Testis (tissue), 3 donors: ENCODE results near the gene HNRNPR. TPM values are rescaled to one million over a fixed set of nuclear protein-coding genes. Genes with fewer than 3 reads are reported as not detected.

ENCODE experiments used
- DNase-seq: peaks from one replicate; pipeline ENCODE4 v3.0.0-alpha.2; 2019
- H3K27ac ChIP-seq, 2 donors: fragments of 200-600 bp; sonication (generic); one replicate each; pipeline ENCODE4 v1.5.1; 2019
- H3K27me3 ChIP-seq: fragments of 200-600 bp; sonication (generic); one replicate; pipeline ENCODE4 v1.5.1; 2019
- H3K36me3 ChIP-seq: fragments of 200-600 bp; sonication (generic); one replicate; pipeline ENCODE4 v1.5.1; 2017; ENCODE audit warnings: low read depth; ENCODE audit errors: missing control alignments
- H3K4me1 ChIP-seq: fragments of 200-600 bp; sonication (generic); one replicate; pipeline ENCODE4 v1.5.1; 2019
- H3K4me3 ChIP-seq, 2 donors: fragments of 200-600 bp; sonication (generic); one replicate each; pipeline ENCODE4 v1.5.1; 2017 to 2019
- H3K9me3 ChIP-seq: fragments of 200-600 bp; sonication (generic); one replicate; pipeline ENCODE4 v1.5.1; 2017
- POLR2A ChIP-seq: fragments of 450-650 bp; IDR thresholded peaks from one replicate; pipeline ENCODE4 v1.6.1; 2017; ENCODE audit warnings: antibody characterized with exemption, mild to moderate bottlenecking, moderate library complexity
- WGBS, 2 donors: methylation state at CpG; one replicate each; pipeline ENCODE4 v1.1.5; 2018; 5-methylcytosine and 5-hydroxymethylcytosine counted together
- intact Hi-C: fragments of 100-400 bp; cut with DNase I; formaldehyde crosslinking; loops from one replicate; pipeline ENCODE4 v1.15.1; 2023; ENCODE audit warnings: low total_unique reads
- polyA plus RNA-seq: library from polyadenylated mRNA; stranded (reverse); fragments of 350-450 nt; fragmentation: Illumina TruSeq; extraction: RNeasy Lipid Tissue Mini Kit (QIAGEN cat#74804); gene quantifications from one replicate; pipeline ENCODE4 v1.2.3, GENCODE V29; 2014; ENCODE audit warnings: low read depth, low replicate concordance; ENCODE audit not compliant: insufficient read depth
- total RNA-seq, 2 donors: library from RNA; depleted of rRNA; stranded (reverse); fragments of >200 nt; gene quantifications; one replicate each; pipeline ENCODE4 v1.2.3, GENCODE V29; 2016
- TF ChIP-seq, protein P1 (sequence below), 3 experiments: fragments of 450-650 bp in 2 of 3; fragments of 200-600 bp in 1 of 3; sonication (generic) in 1 of 3; IDR thresholded peaks; one replicate each; pipeline ENCODE4 v1.5.1; 2016 to 2019; ENCODE audit warnings: antibody characterized with exemption in 3 of 3, mild to moderate bottlenecking in 2 of 3, moderate library complexity in 1 of 3

Gene HNRNPR
- total and polyA plus RNA-seq, 3 donors from 2014 or later: 89.6 to 95.8 (median 93.8) TPM

DNA sequence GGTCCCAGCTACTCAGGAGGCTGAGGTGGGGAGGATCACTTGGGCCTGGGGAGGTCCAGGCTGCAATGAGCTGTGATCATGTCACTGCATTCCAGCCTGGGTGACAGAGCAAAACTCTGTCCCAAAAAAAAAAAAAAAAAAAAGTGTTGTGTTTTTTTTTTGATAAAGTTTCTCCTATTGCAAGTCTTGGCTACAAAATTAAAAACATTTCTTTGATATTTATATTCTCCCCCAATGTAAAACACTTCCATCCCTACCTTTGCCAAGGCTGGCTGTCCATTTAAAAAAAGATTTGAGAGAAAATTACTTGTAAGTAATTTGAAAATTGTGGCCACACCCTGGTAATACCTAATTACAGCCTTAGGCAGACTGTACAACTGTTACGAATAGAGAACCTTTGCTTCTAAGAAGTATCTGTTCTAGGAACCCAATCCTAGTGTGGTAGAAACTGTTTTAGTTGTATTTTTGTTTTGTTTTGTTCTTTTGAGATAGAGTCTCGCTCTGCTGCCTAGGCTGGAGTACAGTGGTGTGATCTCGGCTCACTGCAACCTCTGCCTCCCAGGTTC is 14.3 kb upstream of the HNRNPR start:
- intact Hi-C loops: no loop called here
- H3K9me3 ChIP-seq: no peaks in the 10 kb centered on the region
- DNase-seq: no peak
- peaks cover 10% of the 10 kb centered on the region for H3K4me1 ChIP-seq
- no peak overlapping the region for H3K27ac ChIP-seq
- WGBS, 2 donors: 83 to 88% methylated on average over 3 of the region's 3 CpGs
- no peak overlapping the region for H3K4me3 ChIP-seq
- no peak for TF ChIP-seq POLR2A
- TF ChIP-seq, protein P1, sequence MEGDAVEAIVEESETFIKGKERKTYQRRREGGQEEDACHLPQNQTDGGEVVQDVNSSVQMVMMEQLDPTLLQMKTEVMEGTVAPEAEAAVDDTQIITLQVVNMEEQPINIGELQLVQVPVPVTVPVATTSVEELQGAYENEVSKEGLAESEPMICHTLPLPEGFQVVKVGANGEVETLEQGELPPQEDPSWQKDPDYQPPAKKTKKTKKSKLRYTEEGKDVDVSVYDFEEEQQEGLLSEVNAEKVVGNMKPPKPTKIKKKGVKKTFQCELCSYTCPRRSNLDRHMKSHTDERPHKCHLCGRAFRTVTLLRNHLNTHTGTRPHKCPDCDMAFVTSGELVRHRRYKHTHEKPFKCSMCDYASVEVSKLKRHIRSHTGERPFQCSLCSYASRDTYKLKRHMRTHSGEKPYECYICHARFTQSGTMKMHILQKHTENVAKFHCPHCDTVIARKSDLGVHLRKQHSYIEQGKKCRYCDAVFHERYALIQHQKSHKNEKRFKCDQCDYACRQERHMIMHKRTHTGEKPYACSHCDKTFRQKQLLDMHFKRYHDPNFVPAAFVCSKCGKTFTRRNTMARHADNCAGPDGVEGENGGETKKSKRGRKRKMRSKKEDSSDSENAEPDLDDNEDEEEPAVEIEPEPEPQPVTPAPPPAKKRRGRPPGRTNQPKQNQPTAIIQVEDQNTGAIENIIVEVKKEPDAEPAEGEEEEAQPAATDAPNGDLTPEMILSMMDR (IDR thresholded peaks at IDR 0.05): no peak
- no peaks in the 10 kb centered on the region for H3K36me3 ChIP-seq
- no peaks in the 10 kb centered on the region for H3K27me3 ChIP-seq

DNA sequence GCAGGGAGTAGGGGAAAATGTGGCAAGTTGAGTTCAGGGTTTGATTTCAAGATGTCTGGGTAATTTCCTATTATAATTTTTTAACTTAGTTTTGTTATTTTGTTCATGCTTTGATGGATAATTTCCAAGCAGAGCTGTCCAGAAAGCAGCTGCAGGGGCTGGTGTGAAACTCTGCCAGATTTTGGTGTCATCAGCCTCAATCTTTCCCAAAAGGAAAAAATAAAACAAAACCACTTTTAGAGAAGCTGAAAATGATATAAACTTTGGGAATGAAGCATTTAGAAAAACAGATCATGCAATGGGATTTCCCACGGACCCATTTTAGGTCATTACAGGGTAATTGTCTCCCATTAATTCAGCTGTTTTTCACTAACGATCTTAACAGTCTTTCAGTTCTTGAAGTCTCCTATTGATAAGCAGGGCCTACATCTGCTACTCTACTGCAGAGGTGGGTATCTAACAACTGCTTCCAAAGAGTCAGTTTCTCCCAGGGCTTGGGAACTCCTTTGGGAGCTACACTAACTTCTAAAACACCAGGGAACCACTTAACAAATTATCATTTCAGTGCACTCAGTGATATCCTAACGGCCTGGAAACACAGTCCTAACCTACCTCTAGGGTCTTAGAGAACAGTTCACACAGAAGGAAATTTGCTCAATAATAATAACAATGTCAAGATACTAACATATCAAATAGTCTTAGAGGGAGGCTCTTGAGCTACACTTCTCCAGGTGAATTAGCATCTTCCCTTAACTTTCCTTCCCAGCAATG is 13.2 kb upstream of the HNRNPR start:
- Histone ChIP-seq H3K4me1 (peaks cover 10% of the 10 kb centered on the region), H3K27me3 (no peaks in the 10 kb centered on the region), H3K9me3 (no peaks in the 10 kb centered on the region), H3K36me3 (no peaks in the 10 kb centered on the region), H3K27ac (no peak overlapping the region), H3K4me3 (no peak overlapping the region)
- TF ChIP-seq POLR2A: no peak
- TF ChIP-seq, protein P1 (IDR thresholded peaks at IDR 0.05): no peak
- 27 to 31% methylated on average over 3 of the region's 3 CpGs for WGBS, 2 donors
- intact Hi-C loops: no loop called here
- DNase-seq: no peak

DNA sequence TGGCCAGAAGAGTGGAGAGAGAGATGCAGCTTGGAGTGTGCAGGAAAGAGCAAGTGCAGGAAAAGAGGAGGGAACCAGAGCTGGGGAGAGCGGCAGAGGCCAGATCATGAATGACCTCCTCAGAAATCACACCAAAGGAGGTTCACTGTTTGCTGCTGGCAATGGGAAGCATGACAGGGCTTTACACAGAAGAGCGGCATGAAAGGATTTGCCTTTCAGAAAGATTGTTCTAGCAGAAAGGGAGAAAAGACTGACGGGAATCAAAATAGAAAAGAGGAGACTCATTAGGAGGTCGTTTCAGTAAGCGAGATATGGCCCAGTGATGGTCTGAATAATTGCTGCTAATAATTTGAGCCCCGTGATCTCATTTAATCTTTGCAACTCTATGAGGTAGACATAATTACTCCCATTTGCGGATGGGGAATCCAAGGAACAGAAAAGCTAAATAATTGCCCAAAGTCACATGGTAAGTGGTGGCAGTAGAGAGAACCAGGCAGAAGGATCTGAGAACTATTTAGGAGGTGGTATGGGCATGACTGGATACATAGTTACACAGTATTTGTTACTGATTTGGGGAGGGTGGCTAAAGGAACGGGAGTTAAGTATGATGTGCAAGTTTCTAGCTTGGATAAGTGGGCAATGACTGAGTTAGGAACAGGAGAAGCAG is 12.5 kb upstream of the HNRNPR start:
- no peak for DNase-seq
- Histone ChIP-seq H3K9me3 (no peaks in the 10 kb centered on the region), H3K27ac (no peak overlapping the region), H3K4me1 (peaks cover 10% of the 10 kb centered on the region), H3K36me3 (no peaks in the 10 kb centered on the region), H3K4me3 (no peak overlapping the region), H3K27me3 (no peaks in the 10 kb centered on the region)
- WGBS, 2 donors: 65 to 81% methylated on average over 8 of the region's 8 CpGs
- TF ChIP-seq, protein P1 (IDR thresholded peaks at IDR 0.05): no peak
- no peak for TF ChIP-seq POLR2A
- intact Hi-C loops: no loop called here

DNA sequence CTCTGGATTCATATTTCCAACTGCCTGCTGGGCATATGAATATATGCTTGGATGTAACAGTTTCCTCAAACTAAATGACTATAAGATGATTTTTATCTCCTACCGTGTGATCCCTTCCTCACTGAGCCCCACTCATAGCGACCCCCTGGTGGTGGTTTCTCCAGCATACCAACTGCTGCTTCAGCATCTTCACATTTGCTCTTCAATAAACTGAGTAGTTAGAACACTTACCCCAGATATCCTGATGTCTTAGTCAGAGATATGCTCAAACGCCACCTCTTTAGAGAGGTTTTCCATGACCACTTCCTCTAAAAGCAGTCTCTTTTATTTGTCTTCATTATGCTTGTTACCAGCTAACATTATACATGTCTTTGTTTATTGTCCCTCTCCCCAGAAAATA is 10.2 kb upstream of the HNRNPR start:
- intact Hi-C loops: no loop called here
- Histone ChIP-seq H3K9me3 (no peaks in the 10 kb centered on the region), H3K4me3 (no peak overlapping the region), H3K36me3 (no peaks in the 10 kb centered on the region), H3K27ac (no peak overlapping the region), H3K4me1 (peaks cover 10% of the 10 kb centered on the region), H3K27me3 (no peaks in the 10 kb centered on the region)
- TF ChIP-seq POLR2A: no peak
- TF ChIP-seq, protein P1 (IDR thresholded peaks at IDR 0.05): no peak
- WGBS, 2 donors: 74 to 79% methylated on average over 3 of the region's 3 CpGs
- DNase-seq: no peak
